Measurements from ENCODE around the gene KCNQ1.

KCNQ1 gene

GRCh38 chr11:2743427-2744110 lies 298.8 kb downstream of the KCNQ1 start:
- DNase-seq (ENCODE audit: low spot score) = peak; percentile 34
- ATAC-seq (ENCODE audit: low read depth) = no peak
- no peak for TF ChIP-seq CTCF (IDR thresholded peaks at IDR 0.05; ENCODE audit: poor library complexity, severe bottlenecking)
- H3K27me3 ChIP-seq (ENCODE audit: insufficient read depth, poor library complexity, severe bottlenecking) = no peaks in the 10 kb centered on the region
- no peak overlapping the region for H3K4me3 ChIP-seq (ENCODE audit: severe bottlenecking)
- peaks cover 5% of the 10 kb centered on the region for H3K4me1 ChIP-seq (ENCODE audit: insufficient read depth, poor library complexity, severe bottlenecking)
- no peaks in the 10 kb centered on the region for H3K36me3 ChIP-seq (ENCODE audit: low read depth)
- H3K27ac ChIP-seq (ENCODE audit: poor library complexity, severe bottlenecking) = no peak overlapping the region
- H3K9me3 ChIP-seq (ENCODE audit: severe bottlenecking) = no peaks in the 10 kb centered on the region

GRCh38 chr11:2744166-2744565 lies 299.4 kb downstream of the KCNQ1 start:
- Histone ChIP-seq H3K27me3 (ENCODE audit: insufficient read depth, poor library complexity, severe bottlenecking) (no peaks in the 10 kb centered on the region), H3K36me3 (ENCODE audit: low read depth) (no peaks in the 10 kb centered on the region), H3K9me3 (ENCODE audit: severe bottlenecking) (no peaks in the 10 kb centered on the region), H3K4me3 (ENCODE audit: severe bottlenecking) (no peak overlapping the region), H3K4me1 (ENCODE audit: insufficient read depth, poor library complexity, severe bottlenecking) (peaks cover 5% of the 10 kb centered on the region), H3K27ac (ENCODE audit: poor library complexity, severe bottlenecking) (no peak overlapping the region)
- DNase-seq (ENCODE audit: low spot score) (peak; percentile 21), ATAC-seq (ENCODE audit: low read depth) (no peak)
- TF ChIP-seq CTCF (IDR thresholded peaks at IDR 0.05; ENCODE audit: poor library complexity, severe bottlenecking) = no peak

GRCh38 chr11:2745511-2745910 lies 300.7 kb downstream of the KCNQ1 start:
- H3K27me3 ChIP-seq (ENCODE audit: insufficient read depth, poor library complexity, severe bottlenecking) = no peaks in the 10 kb centered on the region
- H3K4me1 ChIP-seq (ENCODE audit: insufficient read depth, poor library complexity, severe bottlenecking) = peaks cover 5% of the 10 kb centered on the region
- TF ChIP-seq CTCF (IDR thresholded peaks at IDR 0.05; ENCODE audit: poor library complexity, severe bottlenecking) = no peak

GRCh38 chr11:2746401-2747247 lies 301.8 kb downstream of the KCNQ1 start:
- ATAC-seq (ENCODE audit: low read depth) = no peak
- Histone ChIP-seq H3K9me3 (ENCODE audit: severe bottlenecking) (no peaks in the 10 kb centered on the region), H3K36me3 (ENCODE audit: low read depth) (no peaks in the 10 kb centered on the region), H3K4me1 (ENCODE audit: insufficient read depth, poor library complexity, severe bottlenecking) (peaks cover 4% of the 10 kb centered on the region), H3K27me3 (ENCODE audit: insufficient read depth, poor library complexity, severe bottlenecking) (no peaks in the 10 kb centered on the region), H3K27ac (ENCODE audit: poor library complexity, severe bottlenecking) (no peak overlapping the region), H3K4me3 (ENCODE audit: severe bottlenecking) (no peak overlapping the region)
- peak; percentile 44 for DNase-seq (ENCODE audit: low spot score)
- no peak for TF ChIP-seq CTCF (IDR thresholded peaks at IDR 0.05; ENCODE audit: poor library complexity, severe bottlenecking)

More at GRCh38 chr11:2745511-2745910, 300.7 kb downstream of the KCNQ1 start:
- DNase-seq (ENCODE audit: low spot score) (peak; percentile 62), ATAC-seq (ENCODE audit: low read depth) (no peak)
- H3K9me3 ChIP-seq (ENCODE audit: severe bottlenecking) = no peaks in the 10 kb centered on the region
- H3K36me3 ChIP-seq (ENCODE audit: low read depth) = no peaks in the 10 kb centered on the region
- H3K4me3 ChIP-seq (ENCODE audit: severe bottlenecking) = no peak overlapping the region
- no peak overlapping the region for H3K27ac ChIP-seq (ENCODE audit: poor library complexity, severe bottlenecking)
